NCI-H2196 treated with DMSO at 0.1 percent for 48 hours (cell line): ENCODE data around the gene PTPN14.

Experiments
- DNase-seq: peaks from one replicate; lab custom pipeline; 2025; ENCODE audit not compliant: unreplicated experiment; lab: John Stamatoyannopoulos, UW

The PTPN14 gene

DNA sequence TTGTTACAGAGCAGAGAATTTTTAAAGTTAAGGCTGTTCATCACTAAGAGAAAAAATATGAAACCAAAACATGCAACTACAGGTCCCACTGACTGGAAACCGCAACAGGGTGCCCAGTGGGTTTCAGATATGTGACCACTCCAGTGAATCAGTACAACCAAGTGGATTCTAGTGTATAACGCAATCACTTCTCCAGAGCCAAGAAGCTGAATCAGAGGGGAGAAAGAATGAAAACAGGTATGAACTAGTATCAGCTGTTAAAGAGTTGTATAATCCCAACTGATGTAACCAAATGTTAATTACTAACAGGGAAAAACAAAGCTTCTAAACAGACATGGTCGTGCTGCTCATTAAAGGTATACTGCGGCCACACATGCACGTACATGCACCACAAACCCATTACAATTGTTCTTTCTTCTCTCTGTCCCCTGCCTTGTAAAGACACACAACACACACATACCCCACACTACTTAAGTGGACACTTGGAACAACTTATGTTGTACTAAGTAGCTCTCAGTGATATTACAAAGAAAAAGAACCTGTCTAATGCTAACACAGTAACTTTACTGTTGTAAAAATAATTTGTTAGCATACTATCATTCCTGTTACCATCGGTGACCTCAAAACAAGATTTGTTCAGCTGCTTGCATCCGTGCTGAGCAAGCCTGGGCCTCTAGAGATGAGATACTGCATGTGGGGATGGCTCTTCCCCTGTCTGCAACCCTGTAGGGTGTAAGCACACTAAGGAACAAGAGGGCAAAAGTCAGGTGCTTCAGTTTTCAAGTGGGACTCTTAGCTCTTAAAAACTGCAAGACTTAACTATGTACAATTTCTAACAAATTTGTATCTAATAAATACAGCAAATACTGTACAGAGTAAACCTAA is 74.2 kb downstream of the PTPN14 start:
- no peak for DNase-seq

- DNase-seq, result no peak
These were observed 75.0 kb downstream of the PTPN14 start for GRCh38 chr1:214476229-214476985.

DNA sequence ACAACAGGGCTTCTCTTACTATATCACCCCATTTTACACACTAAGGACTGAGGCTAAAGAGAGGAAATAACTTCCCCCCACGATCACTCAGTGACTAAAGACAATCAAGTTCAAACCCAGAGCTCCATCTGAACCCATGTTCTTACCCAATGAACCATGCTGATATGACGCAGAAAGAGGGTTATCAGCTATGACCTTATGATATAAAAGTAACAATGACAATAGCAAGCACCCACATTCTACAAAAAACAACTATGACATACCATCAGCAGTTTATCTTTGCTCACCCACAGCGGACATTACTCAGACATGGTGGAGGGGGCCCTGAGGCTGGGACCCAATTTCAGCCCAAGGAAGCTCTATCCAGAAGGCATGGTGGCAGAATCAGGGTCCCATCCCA is 75.7 kb downstream of the PTPN14 start:
- DNase-seq, result no peak

GRCh38 chr1:214475331-214475730 is 76.1 kb downstream of the PTPN14 start:
- DNase-seq, result no peak

DNA sequence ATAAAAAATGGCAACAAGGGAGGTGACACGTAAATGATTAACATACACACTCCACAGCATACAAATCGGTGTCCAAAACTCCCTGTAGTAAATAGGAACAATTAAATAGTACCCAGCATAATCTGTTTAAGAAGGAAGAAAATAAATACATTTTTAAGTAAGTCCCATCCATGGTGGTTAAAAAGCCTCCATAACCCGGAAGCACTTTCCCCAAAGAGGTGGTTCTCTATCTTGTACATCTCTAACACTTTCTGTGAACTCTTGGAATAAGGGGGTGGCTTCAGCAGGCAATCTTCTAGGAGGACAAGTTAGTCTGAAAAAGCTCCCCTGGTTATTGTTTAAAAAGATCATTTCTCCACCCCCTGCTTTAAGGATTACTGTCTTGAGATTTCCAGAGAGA is 76.9 kb downstream of the PTPN14 start:
- DNase-seq, result no peak

GRCh38 chr1:214473862-214474261 is 77.5 kb downstream of the PTPN14 start:
- DNase-seq, result no peak

DNA sequence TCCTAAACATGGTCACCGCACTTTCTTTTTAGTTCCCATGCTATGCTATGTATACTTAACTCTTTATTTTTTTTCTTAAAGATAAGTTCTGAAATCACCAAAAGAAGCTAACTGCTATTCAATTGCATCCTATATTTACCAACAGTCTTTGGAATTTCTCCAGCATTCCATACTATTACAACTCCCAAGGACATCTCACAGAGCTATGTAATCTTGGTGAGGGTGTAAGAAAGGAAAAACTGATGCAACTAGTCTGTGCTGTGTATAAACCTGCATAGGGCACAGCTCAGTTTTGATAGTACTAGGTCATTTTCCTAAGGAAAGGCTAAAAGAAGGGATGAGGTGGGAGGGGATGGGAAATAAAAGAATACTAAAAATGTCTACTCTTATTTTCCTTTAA is 78.0 kb downstream of the PTPN14 start:
- no peak for DNase-seq

DNA sequence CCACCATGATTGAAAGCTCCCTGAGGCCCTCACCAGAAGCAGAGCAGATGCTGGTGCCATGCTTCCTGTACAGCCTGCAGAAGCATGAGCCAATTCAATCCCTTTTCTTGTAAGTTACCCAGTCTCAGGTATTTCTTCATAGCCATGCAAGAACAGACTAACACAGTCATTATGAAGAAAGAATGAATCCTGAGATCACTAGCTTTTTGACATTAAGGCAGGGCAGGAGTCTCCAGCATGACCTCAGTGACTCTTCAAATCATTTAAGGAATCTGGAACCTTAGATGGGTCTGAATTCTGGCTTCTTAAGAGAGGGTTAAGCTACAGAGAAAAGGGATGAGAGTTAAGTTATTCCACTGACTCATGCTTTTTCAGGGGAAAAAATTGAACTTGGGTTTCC is 79.0 kb downstream of the PTPN14 start:
- no peak for DNase-seq

DNA sequence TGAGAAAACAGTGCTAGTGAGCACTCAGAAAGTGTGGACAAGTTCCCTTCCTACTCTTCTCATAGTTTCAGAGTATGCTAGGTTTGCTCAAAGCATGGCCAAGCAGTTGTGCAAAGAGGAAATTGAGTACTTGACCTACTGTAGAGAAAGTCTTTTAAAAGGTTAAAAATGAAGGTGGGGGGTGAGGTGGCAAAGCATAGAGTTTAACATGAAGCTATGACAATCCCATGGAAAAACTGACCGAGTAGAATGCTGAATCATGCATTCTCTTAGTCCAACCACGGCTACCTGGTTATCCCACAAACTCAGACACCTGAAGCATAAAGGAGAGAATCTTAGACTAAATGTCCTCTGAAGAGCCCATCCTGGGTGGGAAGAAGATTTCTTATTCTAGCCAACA is 79.9 kb downstream of the PTPN14 start:
- DNase-seq, result no peak

DNA sequence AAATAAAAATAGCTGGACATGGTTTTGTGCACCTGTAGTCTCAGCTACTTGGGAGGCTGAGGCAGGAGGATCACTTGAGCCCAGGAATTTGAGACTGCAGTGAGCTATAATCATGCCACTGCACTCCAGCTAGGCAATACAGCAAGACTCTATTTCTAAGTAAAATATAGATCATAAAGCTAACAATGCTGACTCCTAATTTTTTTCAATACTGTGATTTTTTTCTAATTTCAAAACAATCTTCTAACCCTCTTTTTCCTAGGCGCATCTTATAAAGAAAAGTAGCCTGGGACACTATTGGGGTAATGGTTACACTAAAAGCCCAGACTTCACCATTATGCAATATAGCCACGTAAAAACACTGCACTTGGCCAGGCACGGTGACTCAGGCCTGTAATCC is 81.3 kb downstream of the PTPN14 start:
- no peak for DNase-seq

GRCh38 chr1:214469290-214469689 is 82.1 kb downstream of the PTPN14 start:
- no peak for DNase-seq

GRCh38 chr1:214467078-214467585 is 84.3 kb downstream of the PTPN14 start:
- DNase-seq, result no peak

GRCh38 chr1:214466403-214467077 is 84.9 kb downstream of the PTPN14 start:
- no peak for DNase-seq

- no peak for DNase-seq
These were observed 86.7 kb downstream of the PTPN14 start for GRCh38 chr1:214464445-214465287.

- DNase-seq, result no peak
These were observed 87.8 kb downstream of the PTPN14 start for GRCh38 chr1:214463596-214463995.

DNA sequence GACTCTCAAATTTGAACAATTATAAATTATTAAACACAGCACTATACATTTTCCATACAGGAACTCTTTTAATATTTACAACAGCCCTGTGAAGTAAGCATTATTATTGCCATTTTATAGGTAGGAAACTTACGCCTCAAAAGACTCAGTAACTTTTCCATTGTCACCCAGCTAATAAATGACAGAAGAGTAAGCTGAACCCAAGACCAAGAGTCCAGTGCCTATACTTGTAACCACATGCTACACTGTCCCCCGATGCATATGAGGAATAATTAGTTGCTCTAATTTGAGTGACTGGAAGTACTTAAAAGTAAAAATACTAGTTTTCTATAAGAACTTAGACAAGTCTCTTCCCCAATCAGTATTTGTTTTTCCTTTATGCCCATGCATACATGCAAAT is 88.5 kb downstream of the PTPN14 start:
- no peak for DNase-seq

DNA sequence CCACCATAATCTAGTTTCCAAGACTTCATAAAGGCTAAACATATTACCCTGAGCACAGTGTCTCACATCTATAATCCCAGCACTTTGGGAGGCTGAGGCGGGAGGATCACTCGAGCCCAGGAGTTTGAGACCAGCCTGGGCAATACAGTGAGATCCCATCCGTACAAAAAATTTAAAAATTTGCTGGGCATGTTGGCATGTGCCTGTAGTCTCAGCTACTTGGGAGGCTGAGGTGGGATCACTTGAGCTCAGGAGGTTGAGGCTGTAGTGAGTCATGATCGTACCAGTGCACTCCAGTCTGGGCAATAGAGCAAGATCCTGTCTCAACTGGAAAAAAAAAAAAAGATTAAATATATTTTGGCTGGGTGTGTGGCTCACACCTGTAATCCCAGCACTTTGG is 90.1 kb downstream of the PTPN14 start:
- no peak for DNase-seq

GRCh38 chr1:214460304-214460916 is 91.0 kb downstream of the PTPN14 start:
- DNase-seq, result no peak

- no peak for DNase-seq
These were observed 91.5 kb downstream of the PTPN14 start for GRCh38 chr1:214459895-214460294.

- no peak for DNase-seq
These were observed 92.9 kb downstream of the PTPN14 start for GRCh38 chr1:214458541-214458940.
